ENCODE measurements around the gene RTN3. TPM values are rescaled to one million over a fixed set of nuclear protein-coding genes. Genes with fewer than 3 reads are reported as not detected.

The RTN3 gene
- polyA plus RNA-seq, 5 donors = 88.7 to 115 (median 112) TPM

- DNase-seq = no peak
These were observed 39.3 kb downstream of the RTN3 start for GRCh38 chr11:63720611-63721010.

DNA sequence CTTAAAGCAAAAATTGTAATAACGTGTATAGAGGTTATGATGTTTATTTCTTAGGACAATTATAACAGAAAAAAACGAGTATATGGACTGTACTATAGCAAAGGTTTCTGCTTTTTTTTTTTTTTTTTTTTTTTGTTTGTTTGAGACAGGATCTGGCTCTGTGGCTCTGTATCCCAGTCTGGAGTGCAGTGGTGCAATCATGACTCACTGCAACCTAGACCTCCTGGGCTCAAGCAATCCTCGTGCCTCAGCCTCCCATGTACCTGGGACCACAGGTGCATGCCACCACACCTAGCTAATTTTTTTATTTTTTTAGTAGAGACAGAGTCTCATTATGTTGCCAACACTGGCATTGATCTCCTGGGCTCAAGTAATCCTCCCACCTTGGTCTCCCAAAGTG, 48.0 kb downstream of the RTN3 start:
- DNase-seq = no peak

GRCh38 chr11:63736864-63737263, 55.6 kb downstream of the RTN3 start:
- no peak for DNase-seq

GRCh38 chr11:63737718-63738117, 56.4 kb downstream of the RTN3 start:
- no peak for DNase-seq

DNA sequence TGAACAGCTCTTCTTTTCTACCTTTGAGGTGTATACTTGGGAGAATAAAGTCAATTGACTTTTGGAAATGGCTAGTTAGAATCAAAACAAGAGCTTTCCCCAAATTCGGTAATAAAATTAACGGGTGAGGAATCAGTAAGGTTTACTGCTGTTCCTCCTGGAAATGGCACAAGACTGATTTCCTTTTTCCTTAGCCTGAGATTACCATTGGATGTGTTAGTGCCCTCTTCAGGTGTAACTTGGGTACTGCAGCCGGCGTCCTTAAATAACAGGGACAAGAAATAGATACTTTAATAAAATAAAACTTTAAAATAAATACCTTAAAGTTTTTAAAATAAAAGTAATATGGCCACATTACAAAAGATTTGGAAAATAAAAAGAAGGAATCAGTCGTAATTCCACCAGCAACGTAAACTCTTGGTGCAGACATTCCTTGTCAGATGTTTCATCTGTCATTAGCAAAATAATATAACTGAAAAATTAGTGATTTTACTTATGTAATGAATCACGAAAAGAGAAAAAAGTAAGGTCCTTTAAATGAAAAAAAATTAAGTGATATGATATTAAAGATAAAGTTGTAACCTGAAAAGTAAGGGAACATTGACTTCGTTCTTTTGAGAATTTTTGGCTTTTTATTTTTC, 57.5 kb downstream of the RTN3 start:
- DNase-seq = peak; percentile 43 to 63

GRCh38 chr11:63745304-63746170, 64.2 kb downstream of the RTN3 start:
- no peak for DNase-seq

DNA sequence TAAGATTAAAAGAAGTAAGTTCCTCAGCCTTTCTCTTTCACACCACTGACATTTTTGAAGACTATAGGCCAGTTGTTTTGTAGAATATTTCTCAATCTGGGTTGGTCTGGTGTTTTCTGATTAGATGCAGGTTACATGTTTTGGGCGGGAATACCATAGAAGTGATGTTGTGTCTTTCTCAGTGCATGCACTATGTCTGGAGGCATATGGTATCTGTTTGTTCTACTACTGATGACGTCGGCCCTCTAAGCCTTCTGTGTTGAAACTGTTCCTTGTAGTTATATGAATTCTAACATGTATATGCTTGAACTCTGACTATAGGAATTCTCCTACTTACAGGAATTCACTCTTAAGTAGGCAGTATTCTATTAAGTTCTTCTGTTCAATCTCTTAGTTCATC, 65.7 kb downstream of the RTN3 start:
- no peak for DNase-seq

DNA sequence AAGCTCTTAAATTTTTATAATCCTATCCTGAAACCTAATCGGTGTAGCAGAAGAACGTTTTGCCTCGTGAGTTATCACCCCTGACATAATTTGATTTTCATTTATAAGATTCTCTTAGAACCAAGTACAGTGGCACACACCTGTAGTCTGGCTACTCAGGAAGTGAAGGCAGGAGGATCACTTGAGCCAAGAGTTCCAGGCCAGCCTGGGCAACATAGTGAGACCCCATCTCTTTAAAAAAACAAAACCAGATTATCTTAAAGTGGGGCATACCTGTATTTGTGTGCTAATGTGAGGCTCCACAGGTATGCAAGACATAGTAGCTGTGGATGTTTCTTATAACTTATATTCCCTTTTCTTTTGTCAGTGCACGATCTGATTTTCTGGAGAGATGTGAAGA, 68.3 kb downstream of the RTN3 start:
- no peak for DNase-seq

GRCh38 chr11:63756919-63757761, 75.8 kb downstream of the RTN3 start:
- DNase-seq = no peak

DNA sequence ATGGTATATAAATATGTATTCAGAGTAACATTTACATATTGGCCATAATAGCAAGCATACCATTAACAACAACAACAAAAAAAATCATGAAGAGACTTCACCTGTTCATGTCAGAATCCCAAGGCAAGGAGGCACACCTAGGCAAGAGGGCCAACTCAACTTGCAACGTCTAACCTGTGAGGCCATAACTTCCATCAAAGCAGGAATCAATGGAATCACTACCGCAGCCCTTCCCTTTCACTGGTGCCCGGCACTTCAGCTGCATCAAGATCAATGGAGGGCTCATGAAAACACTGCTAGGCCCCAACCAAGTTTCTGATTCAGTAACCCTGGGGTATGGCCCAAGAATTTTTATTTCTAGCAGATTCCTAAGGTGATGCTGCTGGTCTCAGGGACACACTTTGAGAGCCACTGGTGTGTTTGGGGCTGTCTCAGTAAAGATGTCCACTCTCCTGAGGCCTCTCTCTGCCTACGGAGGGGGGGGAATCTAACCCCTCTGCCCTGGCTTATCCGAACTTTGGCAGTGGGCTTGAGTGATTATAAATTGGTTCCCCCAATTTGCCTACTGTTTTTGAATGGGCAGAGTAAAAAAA, 79.3 kb downstream of the RTN3 start:
- DNase-seq = no peak

DNA sequence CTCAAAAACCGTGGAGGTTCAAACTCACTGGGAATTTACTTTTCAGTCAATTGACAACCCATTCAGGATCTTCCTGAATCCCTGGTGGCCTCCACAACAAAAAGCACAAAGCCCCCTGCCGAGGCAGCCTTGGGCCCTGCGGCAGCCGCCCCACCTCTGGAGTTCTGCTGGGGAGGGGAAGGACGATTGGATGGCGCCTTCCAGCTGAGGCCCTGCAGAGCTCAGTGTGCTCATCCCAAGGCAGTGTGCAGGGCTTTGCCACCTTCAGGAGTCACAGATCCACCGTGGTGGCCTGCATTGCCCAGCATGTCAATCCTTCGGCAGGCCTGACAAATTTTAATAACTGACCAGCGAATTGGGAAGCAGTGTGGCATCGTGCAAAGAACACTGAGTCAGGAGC, 79.9 kb downstream of the RTN3 start:
- no peak for DNase-seq

DNA sequence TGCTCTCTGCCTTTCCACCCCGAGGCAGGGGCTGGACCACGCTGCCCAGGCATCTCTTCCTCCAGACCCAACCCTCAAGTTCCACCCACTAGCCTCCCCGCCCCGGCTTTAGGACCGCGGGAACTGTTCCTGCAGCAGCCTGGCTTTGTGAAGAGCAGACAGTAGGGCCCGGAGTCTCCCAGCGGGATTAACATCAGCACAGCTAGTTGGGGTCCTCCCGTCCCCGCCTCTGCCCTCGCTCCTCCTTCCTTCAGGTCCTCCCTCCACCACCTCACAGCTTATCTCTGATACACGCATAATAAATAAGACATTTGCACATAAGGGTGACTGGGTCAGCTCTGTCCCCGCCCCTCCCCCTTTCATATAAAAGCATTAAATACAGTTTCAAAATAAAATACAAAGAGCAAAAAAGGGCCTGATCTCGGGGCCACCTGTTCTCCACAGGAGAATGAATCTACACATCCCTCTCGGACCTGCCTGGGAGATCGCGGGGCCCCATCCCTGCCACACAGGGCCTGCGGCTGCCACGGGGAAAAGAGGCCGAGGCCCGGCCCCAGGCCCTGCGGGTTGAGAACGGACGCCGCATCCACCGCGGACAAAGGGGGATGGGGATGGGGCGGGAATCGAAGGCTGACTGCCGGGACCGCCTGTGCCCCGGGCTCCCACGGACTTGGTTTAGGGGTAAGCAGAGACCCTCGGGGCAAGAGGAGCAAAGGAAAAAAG, 80.8 kb downstream of the RTN3 start:
- DNase-seq = no peak

- DNase-seq = peak; percentile 67 to 78
These were observed 81.6 kb downstream of the RTN3 start for GRCh38 chr11:63762654-63763495.

DNA sequence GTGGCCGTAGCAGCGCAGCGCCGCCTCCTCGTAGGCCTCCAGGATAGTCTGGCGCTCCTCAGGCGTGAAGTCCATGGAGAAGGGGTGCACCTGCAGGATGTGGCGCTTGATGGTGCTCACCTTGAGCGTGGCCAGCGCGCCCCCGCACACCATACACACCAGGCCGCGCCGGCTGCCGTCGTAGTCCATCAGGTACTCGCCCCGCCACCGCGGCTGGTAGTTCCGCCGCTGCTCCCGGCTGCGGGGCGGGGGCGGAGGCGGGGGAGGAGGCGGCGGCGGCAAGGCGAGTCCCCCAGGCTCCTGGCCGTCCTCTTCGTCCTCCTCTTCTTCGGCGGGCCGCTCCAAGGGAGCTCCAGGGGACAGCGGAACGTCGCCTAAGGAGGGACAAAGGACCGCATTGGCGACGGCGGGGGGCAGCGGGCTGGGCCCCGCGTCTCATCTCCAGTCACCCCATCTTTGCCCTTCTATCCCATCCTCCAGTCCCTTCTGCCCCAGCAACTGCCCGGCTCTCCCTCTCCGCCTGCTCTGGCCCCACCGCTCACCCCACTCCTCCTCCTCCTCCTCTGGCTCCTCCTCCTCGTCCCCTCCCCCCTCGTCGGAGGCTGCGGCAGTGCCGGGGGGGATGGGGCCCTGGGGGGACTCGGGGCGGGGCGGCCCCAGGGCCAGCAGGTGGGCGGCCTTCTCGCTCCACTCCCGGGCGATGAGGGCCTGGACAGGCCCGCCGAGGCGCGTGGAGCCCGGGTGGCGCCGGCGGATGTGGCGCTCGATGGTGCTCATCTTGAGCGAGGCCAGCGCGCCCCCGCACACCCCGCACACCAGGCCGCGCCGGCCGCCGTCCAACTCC, 82.4 kb downstream of the RTN3 start:
- DNase-seq = no peak

GRCh38 chr11:63764340-63764678, 83.0 kb downstream of the RTN3 start:
- no peak for DNase-seq

- DNase-seq = no peak
These were observed 83.7 kb downstream of the RTN3 start for GRCh38 chr11:63764679-63765647.

DNA sequence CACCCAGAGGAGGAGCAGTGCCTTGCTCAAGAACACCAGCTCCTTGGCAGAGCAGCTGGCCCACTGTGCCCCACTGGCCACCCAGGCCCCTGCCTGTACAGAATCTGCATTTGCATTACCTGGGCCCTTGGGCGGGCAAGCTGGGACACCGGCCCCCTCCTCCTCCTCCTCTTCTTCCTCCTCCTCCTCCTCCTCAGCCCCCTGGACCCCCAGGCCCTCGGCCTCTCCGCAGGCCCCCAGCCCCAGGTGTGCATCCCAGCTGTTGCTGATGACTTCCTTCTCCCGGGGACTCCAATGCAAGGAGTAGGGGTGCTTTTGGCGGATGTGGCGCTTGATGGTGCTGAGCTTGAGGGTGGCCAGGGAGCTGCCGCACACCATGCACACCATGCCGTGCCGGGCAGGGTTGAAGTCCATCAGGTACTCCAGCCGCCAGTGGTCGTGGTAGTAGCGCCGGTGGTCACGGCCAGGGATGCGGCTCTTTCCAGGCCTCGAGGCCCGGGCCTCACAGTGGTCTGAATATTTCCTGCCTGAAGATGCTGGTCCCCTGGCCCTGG, 84.5 kb downstream of the RTN3 start:
- DNase-seq = no peak
